Endothelial cell of umbilical vein (primary cell): Measurements from ENCODE around the gene UCK1. TPM values are rescaled to one million over a fixed set of nuclear protein-coding genes. Genes with fewer than 3 reads are reported as not detected.

Source experiments
- BruUV-seq: library from RNA; stranded (reverse); fragments of 400-500 nt; replicated peaks from 2 replicates; lab custom pipeline; 2021; lab: Mats Ljungman, UMichigan
- CTCF ChIA-PET: fragments of 300-600, 350-600 bp; sonication (Branson Sonifier 250); formaldehyde crosslinking; loops from one replicate; lab custom pipeline; 2021; ENCODE audit warnings: antibody characterized with exemption, inconsistent platforms; lab: Charles Lee
- POLR2A ChIA-PET: fragments of 300-600, 350-600 bp; sonication (Branson Sonifier 250); formaldehyde crosslinking; loops from one replicate; lab custom pipeline; 2021; ENCODE audit warnings: antibody characterized with exemption, inconsistent platforms; lab: Charles Lee
- DNase-seq: peaks from one replicate; pipeline ENCODE4 v3.0.0-alpha.2; 2011; ENCODE audit warnings: low read depth, low spot score
- FAIRE-seq: peaks from 2 replicates; lab custom pipeline; 2011; peaks lifted over from hg19 to GRCh38; lab: Jason Lieb, UNC
- H2AFZ ChIP-seq: 2 replicates; pipeline ENCODE4 v1.6.0; 2012; ENCODE audit warnings: low read depth, low read length, control low read depth, inconsistent platforms
- H3K27ac ChIP-seq: 2 replicates; pipeline ENCODE4 v1.5.1; 2011; ENCODE audit warnings: low read depth, mild to moderate bottlenecking, control low read depth, low read length, moderate library complexity; ENCODE audit not compliant: insufficient read depth
- H3K27me3 ChIP-seq, 2 experiments: 2 replicates each; pipeline versions ENCODE4 v1.6.0 to v1.6.1; 2011; ENCODE audit warnings: low read length in 2 of 2, mixed read lengths in 1 of 2; ENCODE audit not compliant: control insufficient read depth in 2 of 2, insufficient read depth in 2 of 2
- H3K36me3 ChIP-seq, 2 experiments: 2 replicates in 1 of 2; 3 replicates in 1 of 2; pipeline ENCODE4 v1.5.1; 2011; ENCODE audit warnings: low read length in 2 of 2, mild to moderate bottlenecking in 1 of 2, moderate library complexity in 1 of 2; ENCODE audit not compliant: control insufficient read depth in 2 of 2, insufficient read depth in 2 of 2; ENCODE audit errors: extremely low read depth in 1 of 2
- H3K4me1 ChIP-seq: 3 replicates; pipeline ENCODE4 v1.5.1; 2011; ENCODE audit warnings: mild to moderate bottlenecking, low read length; ENCODE audit not compliant: control insufficient read depth, insufficient read depth; ENCODE audit errors: extremely low read depth
- H3K4me2 ChIP-seq: 2 replicates; pipeline ENCODE4 v1.6.1; 2011; ENCODE audit warnings: low read length, control low read depth, mixed read lengths; ENCODE audit not compliant: insufficient read depth
- H3K4me3 ChIP-seq, 3 experiments: fragments of 200-600 bp in 1 of 3; sonication (generic), shearing (Covaris generic) in 1 of 3; replicated peaks in 1 of 3; 2 replicates each; pipeline ENCODE4 v1.5.1; 2011 to 2016; ENCODE audit warnings: control low read depth in 3 of 3, low read length in 3 of 3, mild to moderate bottlenecking in 2 of 3, inconsistent platforms in 1 of 3, low read depth in 1 of 3, moderate library complexity in 1 of 3; ENCODE audit not compliant: insufficient read depth in 1 of 3
- H3K79me2 ChIP-seq: 2 replicates; pipeline ENCODE4 v1.6.0; 2012; ENCODE audit warnings: low read length, inconsistent platforms; ENCODE audit not compliant: control insufficient read depth, insufficient read depth
- H3K9ac ChIP-seq: replicated peaks from 2 replicates; pipeline ENCODE3; 2011; ENCODE audit warnings: low read length, control low read depth; ENCODE audit not compliant: insufficient read depth; ENCODE audit errors: extremely low read depth
- H3K9me1 ChIP-seq: replicated peaks from 3 replicates; pipeline ENCODE4 v1.6.0; 2011; ENCODE audit warnings: mild to moderate bottlenecking, low read length; ENCODE audit not compliant: control insufficient read depth, insufficient read depth; ENCODE audit errors: extremely low read depth
- H3K9me3 ChIP-seq: replicated peaks from 2 replicates; pipeline ENCODE4 v1.5.1; 2012; ENCODE audit warnings: low read length, inconsistent platforms; ENCODE audit not compliant: control insufficient read depth, insufficient read depth
- H4K20me1 ChIP-seq: replicated peaks from 2 replicates; pipeline ENCODE3; 2011; ENCODE audit warnings: mild to moderate bottlenecking, low read length; ENCODE audit not compliant: control insufficient read depth, insufficient read depth; ENCODE audit errors: extremely low read depth
- FOS ChIP-seq: IDR thresholded peaks from 2 replicates; pipeline ENCODE4 v1.6.1; 2011; ENCODE audit warnings: mild to moderate bottlenecking, low read length, moderate library complexity, borderline replicate concordance; ENCODE audit not compliant: insufficient read depth
- GATA2 ChIP-seq: IDR thresholded peaks from 2 replicates; pipeline ENCODE4 v1.7.0; 2011; ENCODE audit warnings: low read depth, mild to moderate bottlenecking, moderate library complexity, mixed read lengths, low read length; ENCODE audit not compliant: insufficient read length, insufficient read depth
- JUN ChIP-seq: IDR thresholded peaks from 2 replicates; pipeline ENCODE4 v1.6.1; 2011; ENCODE audit warnings: borderline replicate concordance, low read depth; ENCODE audit not compliant: insufficient read length, insufficient read depth
- POLR2AphosphoS5 ChIP-seq: IDR thresholded peaks from 2 replicates; pipeline ENCODE4 v1.6.1; 2012; ENCODE audit warnings: low read depth, mild to moderate bottlenecking, control low read depth, low read length, moderate library complexity; ENCODE audit not compliant: insufficient read depth
- dilution Hi-C: fragments of 300-500 bp; cut with MboI; formaldehyde crosslinking; loops from one replicate; pipeline ENCODE4 v1.15.0; 2019; ENCODE audit warnings: low sequenced_read_pairs; ENCODE audit not compliant: extremely low pct_ligation_motif_present
- intact Hi-C: fragments of 100-400 bp; cut with micrococcal nuclease; formaldehyde crosslinking; loops from one replicate; pipeline ENCODE4 v1.10.0; 2022
- polyA plus RNA-seq, 4 experiments: library from polyadenylated mRNA; depleted of rRNA in 3 of 4; stranded (reverse) in 3 of 4; unstranded in 1 of 4; fragments of >200 nt; gene quantifications; 2 replicates each; pipeline versions ENCODE4 v1.2.1 to v1.2.3, GENCODE V29; 2011 to 2012; ENCODE audit warnings: missing spikeins in 1 of 4
- total RNA-seq: library from RNA; stranded (reverse); gene quantifications from 2 replicates; pipeline ENCODE4 v1.2.3, GENCODE V29; 2021
- TF ChIP-seq, protein P1 (sequence below), 2 donors: IDR thresholded peaks; 1 replicate in 1 of 2; 2 replicates in 1 of 2; pipeline ENCODE4 v1.5.1; 2011; ENCODE audit warnings: low read length in 2 of 2, mild to moderate bottlenecking in 2 of 2, moderate library complexity in 2 of 2, control low read depth in 1 of 2, inconsistent platforms in 1 of 2, low read depth in 1 of 2; ENCODE audit not compliant: insufficient read depth in 1 of 2; ENCODE audit errors: extremely low read depth in 1 of 2

Gene UCK1
- total and polyA plus RNA-seq, 2 donors (not counting 3 experiments of a cell fraction or from before 2014, with no cell fraction given) = 23.6 to 30.1 TPM

DNA sequence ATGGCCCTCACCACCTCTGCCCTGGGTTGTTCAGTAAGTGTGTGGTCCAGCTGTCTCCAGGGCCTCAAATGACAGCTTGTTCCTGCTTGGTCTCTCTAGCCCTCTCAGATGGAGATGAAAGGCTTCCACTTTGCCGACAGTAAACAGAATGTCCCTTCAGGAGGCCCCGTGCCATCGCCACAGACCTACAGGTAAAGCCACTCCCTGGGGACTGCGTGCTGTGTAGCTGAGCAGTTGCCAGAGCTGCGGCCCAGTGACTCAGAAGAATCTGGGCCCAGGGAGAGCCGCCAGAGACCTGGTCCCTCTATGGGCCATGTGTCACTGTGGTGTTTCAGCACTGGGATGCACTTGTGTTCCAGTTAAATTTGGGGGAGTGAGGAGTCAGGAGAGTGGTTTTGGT, 39.0 kb downstream of the UCK1 start:
- dilution Hi-C loops = no loop called here
- ChIA-PET POLR2A (interaction anchor here (0.6 kb wide), 1 partner anchor 79 kb away, joined by 8 read pairs; no protein-coding TSS in a partner anchor), CTCF (no interaction called here)
- Histone ChIP-seq H3K4me2 (no peak overlapping the region), H2AFZ (no peak overlapping the region), H3K9ac (no peak overlapping the region), H3K4me1 (no peaks in the 10 kb centered on the region), H3K9me3 (no peaks in the 10 kb centered on the region), H3K79me2 (no peaks in the 10 kb centered on the region), H4K20me1 (no peaks in the 10 kb centered on the region), H3K36me3 (peaks cover 44 to 92% of the 10 kb centered on the region in 2 experiments), H3K4me3 (no peak overlapping the region), H3K9me1 (no peaks in the 10 kb centered on the region), H3K27ac (no peak overlapping the region), H3K27me3 (no peaks in the 10 kb centered on the region)
- TF ChIP-seq GATA2 = no peak
- TF ChIP-seq FOS = no peak
- FAIRE-seq (no peak), DNase-seq (no peak)
- BruUV-seq = no TSS peak
- intact Hi-C loops = no loop called here

DNA sequence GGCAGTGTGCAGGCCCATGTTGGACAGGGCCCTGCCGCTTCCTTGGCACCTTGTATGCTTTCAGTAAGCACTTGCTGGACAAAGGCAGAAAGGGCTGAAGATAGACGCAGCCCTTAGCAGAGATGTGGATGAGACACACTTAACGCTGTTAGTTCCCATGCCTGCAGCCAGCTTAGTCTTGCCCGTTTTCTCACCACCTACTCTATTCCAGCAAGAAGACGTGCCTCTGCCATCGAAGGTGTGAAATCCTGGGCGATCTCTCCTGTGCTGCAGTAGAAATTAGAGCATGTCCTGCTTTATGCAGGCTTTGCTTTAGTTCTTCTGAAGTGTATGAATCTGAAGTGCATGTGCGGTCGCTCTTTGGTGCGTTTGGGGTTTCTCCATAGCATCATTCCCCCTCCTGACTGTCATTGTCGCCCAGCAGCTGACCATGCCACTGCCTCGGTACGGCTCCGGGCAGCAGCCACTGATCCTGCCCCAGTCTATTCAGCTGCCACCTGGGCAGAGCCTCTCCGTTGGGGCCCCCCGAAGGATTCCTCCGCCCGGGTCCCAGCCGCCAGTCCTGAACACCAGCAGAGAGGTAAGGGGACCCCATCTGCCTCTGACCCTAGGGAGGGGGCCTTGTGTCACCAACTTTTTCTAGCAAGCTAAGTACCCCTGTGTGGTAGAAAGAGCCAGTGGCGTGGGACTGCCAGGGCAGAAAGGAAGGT, 39.9 kb downstream of the UCK1 start:
- H3K9me1 ChIP-seq = no peaks in the 10 kb centered on the region
- H3K36me3 ChIP-seq = peaks cover 40 to 91% of the 10 kb centered on the region in 2 experiments
- FAIRE-seq = no peak
- no peak for TF ChIP-seq JUN
- TF ChIP-seq, protein P1, sequence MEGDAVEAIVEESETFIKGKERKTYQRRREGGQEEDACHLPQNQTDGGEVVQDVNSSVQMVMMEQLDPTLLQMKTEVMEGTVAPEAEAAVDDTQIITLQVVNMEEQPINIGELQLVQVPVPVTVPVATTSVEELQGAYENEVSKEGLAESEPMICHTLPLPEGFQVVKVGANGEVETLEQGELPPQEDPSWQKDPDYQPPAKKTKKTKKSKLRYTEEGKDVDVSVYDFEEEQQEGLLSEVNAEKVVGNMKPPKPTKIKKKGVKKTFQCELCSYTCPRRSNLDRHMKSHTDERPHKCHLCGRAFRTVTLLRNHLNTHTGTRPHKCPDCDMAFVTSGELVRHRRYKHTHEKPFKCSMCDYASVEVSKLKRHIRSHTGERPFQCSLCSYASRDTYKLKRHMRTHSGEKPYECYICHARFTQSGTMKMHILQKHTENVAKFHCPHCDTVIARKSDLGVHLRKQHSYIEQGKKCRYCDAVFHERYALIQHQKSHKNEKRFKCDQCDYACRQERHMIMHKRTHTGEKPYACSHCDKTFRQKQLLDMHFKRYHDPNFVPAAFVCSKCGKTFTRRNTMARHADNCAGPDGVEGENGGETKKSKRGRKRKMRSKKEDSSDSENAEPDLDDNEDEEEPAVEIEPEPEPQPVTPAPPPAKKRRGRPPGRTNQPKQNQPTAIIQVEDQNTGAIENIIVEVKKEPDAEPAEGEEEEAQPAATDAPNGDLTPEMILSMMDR (IDR thresholded peaks at IDR 0.05; ENCODE audit: extremely low read depth in 1 of 2, insufficient read depth in 1 of 2, low read depth in 1 of 2, low read length in 2 of 2) = no peak
- no peak for TF ChIP-seq POLR2AphosphoS5
- no peaks in the 10 kb centered on the region for H3K27me3 ChIP-seq
- BruUV-seq = no TSS peak
- H3K79me2 ChIP-seq = no peaks in the 10 kb centered on the region
- no peak for DNase-seq
- no peak overlapping the region for H3K4me3 ChIP-seq
- H3K27ac ChIP-seq = no peak overlapping the region
- dilution Hi-C loops = no loop called here
- H4K20me1 ChIP-seq = no peaks in the 10 kb centered on the region
- no peaks in the 10 kb centered on the region for H3K9me3 ChIP-seq
- no peaks in the 10 kb centered on the region for H3K4me1 ChIP-seq
- ChIA-PET CTCF (no interaction called here), POLR2A (no interaction called here)
- intact Hi-C loops = no loop called here
- H3K4me2 ChIP-seq = no peak overlapping the region
- no peak overlapping the region for H2AFZ ChIP-seq
- H3K9ac ChIP-seq = no peak overlapping the region
